ENCODE results near the gene CLDN6. TPM values are rescaled to one million over a fixed set of nuclear protein-coding genes. Genes with fewer than 3 reads are reported as not detected.
A peak's percentile ranks its signal among the peaks of the same experiment; 100 is the strongest.

The CLDN6 gene, protein sequence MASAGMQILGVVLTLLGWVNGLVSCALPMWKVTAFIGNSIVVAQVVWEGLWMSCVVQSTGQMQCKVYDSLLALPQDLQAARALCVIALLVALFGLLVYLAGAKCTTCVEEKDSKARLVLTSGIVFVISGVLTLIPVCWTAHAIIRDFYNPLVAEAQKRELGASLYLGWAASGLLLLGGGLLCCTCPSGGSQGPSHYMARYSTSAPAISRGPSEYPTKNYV
- not detected for total RNA-seq

DNA sequence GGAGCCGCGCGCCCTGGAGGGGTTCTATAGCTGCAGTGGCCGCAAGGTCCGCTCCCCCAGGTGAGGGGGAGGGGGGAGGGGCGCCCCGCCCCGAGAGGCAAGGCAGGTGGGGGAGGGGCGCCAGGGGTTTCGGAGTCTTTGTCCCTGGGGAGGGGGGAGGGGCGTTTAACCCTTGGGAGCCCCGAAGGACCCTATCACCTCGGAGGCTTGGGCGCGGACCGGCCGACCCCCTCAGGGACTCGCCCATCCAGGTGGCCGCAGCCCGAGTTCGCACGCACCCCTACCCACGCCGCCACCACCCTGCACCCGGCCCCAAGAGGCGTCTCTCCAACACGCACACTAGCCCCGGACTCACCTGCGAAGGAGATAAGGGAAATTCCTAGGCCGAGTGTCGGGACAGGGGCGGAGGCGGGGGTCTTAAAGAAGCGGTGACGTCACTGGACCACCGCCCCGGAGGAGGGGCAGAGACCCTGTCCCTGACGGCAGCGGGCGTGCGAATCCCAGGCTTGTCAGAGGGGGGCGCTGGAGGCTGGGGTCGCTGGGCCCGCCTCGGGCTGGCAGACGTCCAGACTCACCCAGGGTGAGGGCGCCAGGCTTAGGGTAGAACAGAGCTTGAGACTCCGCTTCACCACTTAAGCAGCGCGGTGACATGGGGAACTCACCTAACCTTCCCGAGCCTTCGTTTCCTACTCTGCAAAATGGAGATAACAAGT, at the start of gene CLDN6:
TSS of gene CLDN6 (minus strand) at position 390 of the 713 bp plus-strand sequence. CDS start 2,162 bp downstream, outside the sequence.
- Mint-ChIP-seq H3K4me1 (peaks cover 30% of the 10 kb centered on the region), H3K27me3 (peaks cover 17% of the 10 kb centered on the region), H3K9me3 (no peaks in the 10 kb centered on the region), H3K36me3 (no peaks in the 10 kb centered on the region), H3K27ac (no peak within 1 kb of the TSS), H3K4me3 (no peak within 1 kb of the TSS)
- no peak for DNase-seq

DNA sequence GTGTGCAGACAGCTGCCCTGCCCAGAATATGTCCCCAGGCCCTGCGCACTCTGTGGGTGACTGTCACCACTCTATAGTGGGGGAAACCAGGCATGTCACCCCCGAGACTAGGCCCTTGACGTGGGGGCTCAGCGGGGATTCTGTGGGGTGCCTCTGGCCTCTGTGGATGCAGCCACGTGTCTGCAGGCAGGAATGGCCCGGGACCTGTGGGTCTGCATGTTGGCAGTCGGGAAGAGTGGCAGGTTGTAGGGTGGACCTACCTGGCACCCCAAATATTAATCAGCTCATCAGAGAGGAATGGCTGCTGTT, 48.4 kb upstream of the CLDN6 start:
- Mint-ChIP-seq H3K27ac (peak overlapping the region; percentile 100), H3K4me1 (peaks cover 44% of the 10 kb centered on the region), H3K9me3 (no peaks in the 10 kb centered on the region), H3K36me3 (peaks cover 49% of the 10 kb centered on the region), H3K27me3 (no peaks in the 10 kb centered on the region), H3K4me3 (peak overlapping the region; percentile 100)
- DNase-seq = no peak

GRCh38 chr16:3065742-3066439, 47.9 kb upstream of the CLDN6 start:
- H3K27me3 Mint-ChIP-seq = no peaks in the 10 kb centered on the region
- peak; percentile 42 for DNase-seq

DNA sequence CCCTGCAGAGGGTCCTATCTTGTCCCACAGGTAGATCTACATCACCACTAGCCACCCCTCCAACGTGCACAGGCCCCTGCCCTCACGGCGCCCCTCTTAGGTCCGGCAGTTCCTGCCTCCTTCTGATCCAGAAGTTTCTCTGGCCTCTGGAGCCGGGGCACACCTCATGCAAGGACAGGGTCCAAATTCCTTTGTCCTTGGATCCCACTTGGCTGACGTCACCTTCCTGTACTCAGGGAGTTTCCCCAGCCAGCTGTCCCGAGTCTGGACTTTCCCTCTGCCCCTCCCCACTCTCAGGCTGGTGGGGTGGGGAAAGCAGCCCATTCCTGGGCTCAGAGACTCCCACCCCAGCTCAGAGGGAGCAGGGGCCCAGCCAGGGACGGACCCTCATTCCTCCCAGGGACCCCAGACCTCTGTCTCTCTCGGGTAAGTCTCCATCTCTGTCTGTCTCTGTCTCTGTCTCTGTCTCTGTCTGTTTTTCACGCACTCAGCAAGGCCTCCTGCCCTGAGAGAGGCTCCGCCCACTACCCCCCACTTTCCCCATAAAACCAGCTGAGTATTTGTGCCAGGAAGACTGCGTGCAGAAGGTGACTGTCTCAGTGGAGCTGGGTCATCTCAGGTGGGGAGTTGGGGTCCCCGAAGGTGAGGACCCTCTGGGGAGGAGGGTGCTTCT, 47.2 kb upstream of the CLDN6 start, which contains the start of gene IL32:
TSS of gene IL32 (plus strand) at position 572 of the 673 bp plus-strand sequence. CDS start 172 bp downstream, outside the sequence.
- DNase-seq = peak; percentile 68
- H3K27me3 Mint-ChIP-seq = no peaks in the 10 kb centered on the region
- H3K4me3 Mint-ChIP-seq = peak within 1 kb of the TSS; percentile 100
- no peaks in the 10 kb centered on the region for H3K9me3 Mint-ChIP-seq
- peak within 1 kb of the TSS; percentile 100 for H3K27ac Mint-ChIP-seq
- peaks cover 47% of the 10 kb centered on the region for H3K36me3 Mint-ChIP-seq
- H3K4me1 Mint-ChIP-seq = peaks cover 36% of the 10 kb centered on the region

More at GRCh38 chr16:3065742-3066439, 47.9 kb upstream of the CLDN6 start:
- Mint-ChIP-seq H3K9me3 (no peaks in the 10 kb centered on the region), H3K4me3 (peak overlapping the region; percentile 100), H3K27ac (peak overlapping the region; percentile 100), H3K4me1 (peaks cover 40% of the 10 kb centered on the region), H3K36me3 (peaks cover 49% of the 10 kb centered on the region)

DNA sequence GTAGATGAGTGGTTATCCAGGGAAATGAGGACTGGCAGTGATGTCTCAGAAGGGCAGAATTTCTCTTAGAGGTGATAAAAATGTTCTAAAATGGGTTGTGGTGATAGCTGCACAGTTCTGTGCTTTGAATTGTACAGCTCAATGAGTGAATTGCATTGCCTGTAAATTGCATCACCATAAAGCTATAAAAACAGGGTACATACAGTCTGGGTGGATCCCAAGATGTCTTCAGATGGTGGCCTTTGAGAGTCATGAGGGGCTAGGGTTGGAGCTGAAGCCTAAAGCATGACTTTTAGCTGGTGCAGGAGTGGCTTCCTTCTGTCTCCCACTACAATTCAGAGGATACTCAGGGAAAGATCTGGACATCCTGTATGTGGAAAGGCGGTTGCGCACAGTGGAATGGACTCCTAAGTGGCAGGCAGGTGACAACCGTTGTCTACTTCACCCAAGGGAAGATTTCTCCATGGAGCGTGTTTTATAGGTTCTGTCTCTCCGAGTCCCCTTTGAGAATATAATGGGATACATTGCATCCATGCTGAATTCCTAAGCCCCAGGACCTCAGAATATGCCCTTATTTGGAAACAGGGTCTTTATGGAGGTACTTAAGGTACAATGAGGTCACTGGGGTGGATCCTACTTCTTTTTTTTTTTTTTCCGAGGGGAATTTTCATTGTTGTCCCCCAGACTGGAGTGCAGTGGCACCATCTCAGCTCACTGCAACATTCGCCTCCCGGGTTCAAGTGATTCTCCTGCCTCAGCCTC, 45.8 kb upstream of the CLDN6 start:
- Mint-ChIP-seq H3K36me3 (peaks cover 35% of the 10 kb centered on the region), H3K27ac (peak overlapping the region; percentile 100), H3K4me3 (peak overlapping the region; percentile 100), H3K27me3 (no peaks in the 10 kb centered on the region), H3K9me3 (no peaks in the 10 kb centered on the region), H3K4me1 (peaks cover 39% of the 10 kb centered on the region)
- DNase-seq = no peak

- no peak for DNase-seq
- no peak overlapping the region for H3K27ac Mint-ChIP-seq
- no peaks in the 10 kb centered on the region for H3K9me3 Mint-ChIP-seq
- H3K36me3 Mint-ChIP-seq = peaks cover 24% of the 10 kb centered on the region
- H3K27me3 Mint-ChIP-seq = no peaks in the 10 kb centered on the region
- H3K4me1 Mint-ChIP-seq = peaks cover 35% of the 10 kb centered on the region
- H3K4me3 Mint-ChIP-seq = no peak overlapping the region
Measured at GRCh38 chr16:3062553-3062952, 44.6 kb upstream of the CLDN6 start.

- H3K4me1 Mint-ChIP-seq = peaks cover 44% of the 10 kb centered on the region
Measured at GRCh38 chr16:3060339-3061127, 42.5 kb upstream of the CLDN6 start.

GRCh38 chr16:3059723-3060242, 41.8 kb upstream of the CLDN6 start:
- no peaks in the 10 kb centered on the region for H3K9me3 Mint-ChIP-seq
- DNase-seq = no peak
- H3K4me3 Mint-ChIP-seq = peak overlapping the region; percentile 81
- H3K36me3 Mint-ChIP-seq = peaks cover 13% of the 10 kb centered on the region
- peak overlapping the region; percentile 94 for H3K27ac Mint-ChIP-seq
- peaks cover 50% of the 10 kb centered on the region for H3K4me1 Mint-ChIP-seq
- no peaks in the 10 kb centered on the region for H3K27me3 Mint-ChIP-seq

More at GRCh38 chr16:3060339-3061127, 42.5 kb upstream of the CLDN6 start:
- H3K4me3 Mint-ChIP-seq = peak overlapping the region; percentile 81
- H3K36me3 Mint-ChIP-seq = peaks cover 11% of the 10 kb centered on the region
- H3K9me3 Mint-ChIP-seq = no peaks in the 10 kb centered on the region
- DNase-seq = no peak
- no peaks in the 10 kb centered on the region for H3K27me3 Mint-ChIP-seq
- peak overlapping the region; percentile 94 for H3K27ac Mint-ChIP-seq

- Mint-ChIP-seq H3K4me1 (peaks cover 50% of the 10 kb centered on the region), H3K9me3 (no peaks in the 10 kb centered on the region), H3K27ac (peak overlapping the region; percentile 94), H3K4me3 (peak overlapping the region; percentile 92), H3K36me3 (peaks cover 17% of the 10 kb centered on the region), H3K27me3 (no peaks in the 10 kb centered on the region)
- DNase-seq = peak; percentile 94
Measured at GRCh38 chr16:3059041-3059722, 41.2 kb upstream of the CLDN6 start.

- H3K27ac Mint-ChIP-seq = peak overlapping the region; percentile 85
- DNase-seq = peak; percentile 68
- H3K36me3 Mint-ChIP-seq = peaks cover 23% of the 10 kb centered on the region
- H3K9me3 Mint-ChIP-seq = no peaks in the 10 kb centered on the region
- no peaks in the 10 kb centered on the region for H3K27me3 Mint-ChIP-seq
- peaks cover 50% of the 10 kb centered on the region for H3K4me1 Mint-ChIP-seq
- H3K4me3 Mint-ChIP-seq = peak overlapping the region; percentile 92
Measured at GRCh38 chr16:3058139-3059030, 40.4 kb upstream of the CLDN6 start.

GRCh38 chr16:3057181-3058138, 39.5 kb upstream of the CLDN6 start:
- no peak for DNase-seq
- H3K27ac Mint-ChIP-seq = peak overlapping the region; percentile 58
- H3K4me3 Mint-ChIP-seq = peak overlapping the region; percentile 92
- H3K27me3 Mint-ChIP-seq = no peaks in the 10 kb centered on the region
- no peaks in the 10 kb centered on the region for H3K9me3 Mint-ChIP-seq
- H3K4me1 Mint-ChIP-seq = peaks cover 50% of the 10 kb centered on the region
- peaks cover 21% of the 10 kb centered on the region for H3K36me3 Mint-ChIP-seq

Measured in activated naive CD8-positive, alpha-beta T cell treated with anti-CD3 and anti-CD28 coated beads for 36 hours (primary cell).